ENCODE measurements around the gene INPP5A. TPM values are rescaled to one million over a fixed set of nuclear protein-coding genes. Genes with fewer than 3 reads are reported as not detected.

The INPP5A gene
- total and polyA plus RNA-seq, 2 of the 13 experiments (the other 11 are each of a cell fraction or from before 2014, with no cell fraction given) = 17.5 to 37.9 TPM

DNA sequence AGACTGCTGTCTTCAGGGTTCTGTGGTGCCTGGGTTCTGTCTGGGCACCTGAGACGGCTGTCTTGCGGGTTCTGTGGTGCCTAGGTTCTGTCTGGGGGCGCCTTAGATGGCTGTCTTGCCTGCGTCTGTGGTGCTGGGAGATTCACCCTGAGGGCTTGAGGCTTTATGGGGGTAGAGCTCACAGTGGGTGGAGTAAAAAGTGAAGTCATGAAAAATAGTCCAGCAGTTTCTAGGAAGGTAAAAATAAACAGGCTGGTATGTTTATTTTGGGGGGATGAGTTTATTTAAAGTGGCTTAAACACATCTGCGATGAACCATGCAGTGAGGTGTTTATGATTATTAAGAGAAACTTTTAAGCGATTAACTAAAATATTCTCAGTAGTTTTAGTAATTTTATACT, 184.1 kb downstream of the INPP5A start:
- intact Hi-C loops (cut with micrococcal nuclease; ENCODE audit: unreplicated experiment) (no loop called here), in situ Hi-C loops (cut with HindIII; ENCODE audit: extremely low pct_ligation_motif_present, low pct_unique_long_range_greater_than_20kb) (no loop called here)
- H3K79me2 ChIP-seq (ENCODE audit: insufficient read depth, low read length) = no peaks in the 10 kb centered on the region
- POLR2A ChIA-PET = no interaction called here
- no peak for ATAC-seq
- WGBS (ENCODE audit: low lambda C conversion rate) = 90% methylated on average over 6 of the region's 6 CpGs
- DNase-seq (ENCODE audit: low spot score) = no peak
- no peaks in the 10 kb centered on the region for H3K4me1 ChIP-seq (ENCODE audit: insufficient read depth, low read length)
- H3K27ac ChIP-seq (ENCODE audit: extremely low read length, insufficient read depth, low read length) = no peak overlapping the region
- H3K36me3 ChIP-seq (replicated peaks in 1 of 2; ENCODE audit: control insufficient read depth in 1 of 2, insufficient read depth in 2 of 2, low read length in 2 of 2) = no peaks in the 10 kb centered on the region
- H4K20me1 ChIP-seq (ENCODE audit: insufficient read depth, low read length) = no peaks in the 10 kb centered on the region
- no peak for FAIRE-seq
- H3K9ac ChIP-seq (ENCODE audit: insufficient read depth, low read depth, low read length) = no peak overlapping the region
- H2AFZ ChIP-seq (ENCODE audit: low read length) = no peak overlapping the region
- CTCF ChIA-PET (ENCODE audit: low intra/inter-chr PET ratio, low total read pairs) = no interaction called here
- H3K4me3 ChIP-seq (replicated peaks in 1 of 3; ENCODE audit: insufficient read depth in 1 of 3, low read depth in 2 of 3, low read length in 3 of 3) = no peak overlapping the region
- no peak overlapping the region for H3K4me2 ChIP-seq (ENCODE audit: low read depth, low read length)
- H3K9me3 ChIP-seq (ENCODE audit: low read length) = no peaks in the 10 kb centered on the region
- H3K27me3 ChIP-seq (ENCODE audit: control insufficient read depth in 1 of 2, insufficient read depth in 2 of 2, low read length in 2 of 2) = no peaks in the 10 kb centered on the region
- BruUV-seq (replicated peaks) = no TSS peak
- TF ChIP-seq ZSCAN12 (CRISPR knock-in tag; IDR thresholded peaks at IDR 0.05) = no peak
- no peak for TF ChIP-seq ZNF367 (CRISPR knock-in tag; IDR thresholded peaks at IDR 0.05; ENCODE audit: borderline replicate concordance)
- no peak for TF ChIP-seq AGO2 (optimal IDR thresholded peaks at IDR 0.05; ENCODE audit: low read depth, low read length)
- TF ChIP-seq SCMH1 (CRISPR knock-in tag; IDR thresholded peaks at IDR 0.05; ENCODE audit: borderline replicate concordance) = no peak
- no peak for TF ChIP-seq HHEX (CRISPR knock-in tag; IDR thresholded peaks at IDR 0.05)
- TF ChIP-seq, protein P1, sequence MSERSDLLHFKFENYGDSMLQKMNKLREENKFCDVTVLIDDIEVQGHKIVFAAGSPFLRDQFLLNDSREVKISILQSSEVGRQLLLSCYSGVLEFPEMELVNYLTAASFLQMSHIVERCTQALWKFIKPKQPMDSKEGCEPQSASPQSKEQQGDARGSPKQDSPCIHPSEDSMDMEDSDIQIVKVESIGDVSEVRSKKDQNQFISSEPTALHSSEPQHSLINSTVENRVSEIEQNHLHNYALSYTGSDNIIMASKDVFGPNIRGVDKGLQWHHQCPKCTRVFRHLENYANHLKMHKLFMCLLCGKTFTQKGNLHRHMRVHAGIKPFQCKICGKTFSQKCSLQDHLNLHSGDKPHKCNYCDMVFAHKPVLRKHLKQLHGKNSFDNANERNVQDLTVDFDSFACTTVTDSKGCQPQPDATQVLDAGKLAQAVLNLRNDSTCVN (CRISPR knock-in tag; IDR thresholded peaks at IDR 0.05; ENCODE audit: borderline replicate concordance) = no peak
- no peak for TF ChIP-seq ZNF530 (CRISPR knock-in tag; IDR thresholded peaks at IDR 0.05; ENCODE audit: low read depth)
- TF ChIP-seq, protein P2, sequence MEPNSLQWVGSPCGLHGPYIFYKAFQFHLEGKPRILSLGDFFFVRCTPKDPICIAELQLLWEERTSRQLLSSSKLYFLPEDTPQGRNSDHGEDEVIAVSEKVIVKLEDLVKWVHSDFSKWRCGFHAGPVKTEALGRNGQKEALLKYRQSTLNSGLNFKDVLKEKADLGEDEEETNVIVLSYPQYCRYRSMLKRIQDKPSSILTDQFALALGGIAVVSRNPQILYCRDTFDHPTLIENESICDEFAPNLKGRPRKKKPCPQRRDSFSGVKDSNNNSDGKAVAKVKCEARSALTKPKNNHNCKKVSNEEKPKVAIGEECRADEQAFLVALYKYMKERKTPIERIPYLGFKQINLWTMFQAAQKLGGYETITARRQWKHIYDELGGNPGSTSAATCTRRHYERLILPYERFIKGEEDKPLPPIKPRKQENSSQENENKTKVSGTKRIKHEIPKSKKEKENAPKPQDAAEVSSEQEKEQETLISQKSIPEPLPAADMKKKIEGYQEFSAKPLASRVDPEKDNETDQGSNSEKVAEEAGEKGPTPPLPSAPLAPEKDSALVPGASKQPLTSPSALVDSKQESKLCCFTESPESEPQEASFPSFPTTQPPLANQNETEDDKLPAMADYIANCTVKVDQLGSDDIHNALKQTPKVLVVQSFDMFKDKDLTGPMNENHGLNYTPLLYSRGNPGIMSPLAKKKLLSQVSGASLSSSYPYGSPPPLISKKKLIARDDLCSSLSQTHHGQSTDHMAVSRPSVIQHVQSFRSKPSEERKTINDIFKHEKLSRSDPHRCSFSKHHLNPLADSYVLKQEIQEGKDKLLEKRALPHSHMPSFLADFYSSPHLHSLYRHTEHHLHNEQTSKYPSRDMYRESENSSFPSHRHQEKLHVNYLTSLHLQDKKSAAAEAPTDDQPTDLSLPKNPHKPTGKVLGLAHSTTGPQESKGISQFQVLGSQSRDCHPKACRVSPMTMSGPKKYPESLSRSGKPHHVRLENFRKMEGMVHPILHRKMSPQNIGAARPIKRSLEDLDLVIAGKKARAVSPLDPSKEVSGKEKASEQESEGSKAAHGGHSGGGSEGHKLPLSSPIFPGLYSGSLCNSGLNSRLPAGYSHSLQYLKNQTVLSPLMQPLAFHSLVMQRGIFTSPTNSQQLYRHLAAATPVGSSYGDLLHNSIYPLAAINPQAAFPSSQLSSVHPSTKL (CRISPR knock-in tag; IDR thresholded peaks at IDR 0.05) = no peak
- no peak for TF ChIP-seq ZNF205 (CRISPR knock-in tag; IDR thresholded peaks at IDR 0.05)
- no peak for TF ChIP-seq PHB2 (IDR thresholded peaks at IDR 0.05; ENCODE audit: partially characterized antibody)
- TF ChIP-seq, protein P3, sequence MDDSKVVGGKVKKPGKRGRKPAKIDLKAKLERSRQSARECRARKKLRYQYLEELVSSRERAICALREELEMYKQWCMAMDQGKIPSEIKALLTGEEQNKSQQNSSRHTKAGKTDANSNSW (CRISPR knock-in tag; IDR thresholded peaks at IDR 0.05; ENCODE audit: borderline replicate concordance) = no peak
- no peak for TF ChIP-seq MAF1 (CRISPR knock-in tag; IDR thresholded peaks at IDR 0.05; ENCODE audit: borderline replicate concordance)
- TF ChIP-seq, protein P4, sequence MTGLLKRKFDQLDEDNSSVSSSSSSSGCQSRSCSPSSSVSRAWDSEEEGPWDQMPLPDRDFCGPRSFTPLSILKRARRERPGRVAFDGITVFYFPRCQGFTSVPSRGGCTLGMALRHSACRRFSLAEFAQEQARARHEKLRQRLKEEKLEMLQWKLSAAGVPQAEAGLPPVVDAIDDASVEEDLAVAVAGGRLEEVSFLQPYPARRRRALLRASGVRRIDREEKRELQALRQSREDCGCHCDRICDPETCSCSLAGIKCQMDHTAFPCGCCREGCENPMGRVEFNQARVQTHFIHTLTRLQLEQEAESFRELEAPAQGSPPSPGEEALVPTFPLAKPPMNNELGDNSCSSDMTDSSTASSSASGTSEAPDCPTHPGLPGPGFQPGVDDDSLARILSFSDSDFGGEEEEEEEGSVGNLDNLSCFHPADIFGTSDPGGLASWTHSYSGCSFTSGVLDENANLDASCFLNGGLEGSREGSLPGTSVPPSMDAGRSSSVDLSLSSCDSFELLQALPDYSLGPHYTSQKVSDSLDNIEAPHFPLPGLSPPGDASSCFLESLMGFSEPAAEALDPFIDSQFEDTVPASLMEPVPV (CRISPR knock-in tag; IDR thresholded peaks at IDR 0.05) = no peak
- TF ChIP-seq RCOR2 (CRISPR knock-in tag; IDR thresholded peaks at IDR 0.05) = no peak
- TF ChIP-seq, protein P5, sequence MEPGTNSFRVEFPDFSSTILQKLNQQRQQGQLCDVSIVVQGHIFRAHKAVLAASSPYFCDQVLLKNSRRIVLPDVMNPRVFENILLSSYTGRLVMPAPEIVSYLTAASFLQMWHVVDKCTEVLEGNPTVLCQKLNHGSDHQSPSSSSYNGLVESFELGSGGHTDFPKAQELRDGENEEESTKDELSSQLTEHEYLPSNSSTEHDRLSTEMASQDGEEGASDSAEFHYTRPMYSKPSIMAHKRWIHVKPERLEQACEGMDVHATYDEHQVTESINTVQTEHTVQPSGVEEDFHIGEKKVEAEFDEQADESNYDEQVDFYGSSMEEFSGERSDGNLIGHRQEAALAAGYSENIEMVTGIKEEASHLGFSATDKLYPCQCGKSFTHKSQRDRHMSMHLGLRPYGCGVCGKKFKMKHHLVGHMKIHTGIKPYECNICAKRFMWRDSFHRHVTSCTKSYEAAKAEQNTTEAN (CRISPR knock-in tag; conservative IDR thresholded peaks at IDR 0.05) = no peak
- TF ChIP-seq ZNF780A (CRISPR knock-in tag; IDR thresholded peaks at IDR 0.05) = no peak

All from HepG2 (cell line).